GM12873 (cell line): Measurements from ENCODE around the gene ANKZF1.

Experiments
- CTCF ChIP-seq: IDR thresholded peaks from 2 replicates; pipeline ENCODE4 v1.5.1; 2012; ENCODE audit warnings: low read depth, mild to moderate bottlenecking, moderate library complexity, low read length, control low read depth; ENCODE audit not compliant: insufficient read depth; ENCODE audit errors: missing control alignments

The ANKZF1 gene

GRCh38 chr2:219213026-219213415 is 16.6 kb upstream of the ANKZF1 start:
- TF ChIP-seq CTCF = no peak

- TF ChIP-seq CTCF = no peak
Measured at GRCh38 chr2:219213486-219214071, 16.0 kb upstream of the ANKZF1 start.

GRCh38 chr2:219214141-219214540 is 15.5 kb upstream of the ANKZF1 start:
- no peak for TF ChIP-seq CTCF

- TF ChIP-seq CTCF = no peak
Measured at GRCh38 chr2:219214786-219215185, 14.8 kb upstream of the ANKZF1 start.

GRCh38 chr2:219215871-219216534 is 13.6 kb upstream of the ANKZF1 start:
- no peak for TF ChIP-seq CTCF

- no peak for TF ChIP-seq CTCF
Measured at GRCh38 chr2:219216535-219216915, 13.1 kb upstream of the ANKZF1 start.

- TF ChIP-seq CTCF = no peak
Measured at GRCh38 chr2:219218217-219218731, 11.3 kb upstream of the ANKZF1 start.
